ENCODE data around the gene NEU4.
"Not testable (repeated sequence)": the region's sequence is repeated elsewhere in the genome, so short reads cannot be mapped to it uniquely, and the experiment has no call there.

NEU4 gene

GRCh38 chr2:241797441-241798080 lies 11.4 kb upstream of the NEU4 start:
- H3K9me3 Mint-ChIP-seq, result peaks cover 6% of the 10 kb centered on the region
- H3K36me3 Mint-ChIP-seq (ENCODE audit: low read depth), result no peaks in the 10 kb centered on the region
- peaks cover 15% of the 10 kb centered on the region for H3K4me1 Mint-ChIP-seq
- peak overlapping the region in 2 of 3 experiments; percentile 13 to 49 for H3K27ac Mint-ChIP-seq
- H3K4me3 Mint-ChIP-seq, result no peak overlapping the region
- H3K27me3 Mint-ChIP-seq (ENCODE audit: low read depth), result peaks cover 3% of the 10 kb centered on the region
- no peak for TF ChIP-seq CTCF (IDR thresholded peaks at IDR 0.05; ENCODE audit: unreplicated experiment in 3 of 3)

- H3K9me3 Mint-ChIP-seq, result peaks cover 5% of the 10 kb centered on the region
- no peak overlapping the region for H3K4me3 Mint-ChIP-seq
These were observed 10.8 kb upstream of the NEU4 start for GRCh38 chr2:241798081-241798630.

DNA sequence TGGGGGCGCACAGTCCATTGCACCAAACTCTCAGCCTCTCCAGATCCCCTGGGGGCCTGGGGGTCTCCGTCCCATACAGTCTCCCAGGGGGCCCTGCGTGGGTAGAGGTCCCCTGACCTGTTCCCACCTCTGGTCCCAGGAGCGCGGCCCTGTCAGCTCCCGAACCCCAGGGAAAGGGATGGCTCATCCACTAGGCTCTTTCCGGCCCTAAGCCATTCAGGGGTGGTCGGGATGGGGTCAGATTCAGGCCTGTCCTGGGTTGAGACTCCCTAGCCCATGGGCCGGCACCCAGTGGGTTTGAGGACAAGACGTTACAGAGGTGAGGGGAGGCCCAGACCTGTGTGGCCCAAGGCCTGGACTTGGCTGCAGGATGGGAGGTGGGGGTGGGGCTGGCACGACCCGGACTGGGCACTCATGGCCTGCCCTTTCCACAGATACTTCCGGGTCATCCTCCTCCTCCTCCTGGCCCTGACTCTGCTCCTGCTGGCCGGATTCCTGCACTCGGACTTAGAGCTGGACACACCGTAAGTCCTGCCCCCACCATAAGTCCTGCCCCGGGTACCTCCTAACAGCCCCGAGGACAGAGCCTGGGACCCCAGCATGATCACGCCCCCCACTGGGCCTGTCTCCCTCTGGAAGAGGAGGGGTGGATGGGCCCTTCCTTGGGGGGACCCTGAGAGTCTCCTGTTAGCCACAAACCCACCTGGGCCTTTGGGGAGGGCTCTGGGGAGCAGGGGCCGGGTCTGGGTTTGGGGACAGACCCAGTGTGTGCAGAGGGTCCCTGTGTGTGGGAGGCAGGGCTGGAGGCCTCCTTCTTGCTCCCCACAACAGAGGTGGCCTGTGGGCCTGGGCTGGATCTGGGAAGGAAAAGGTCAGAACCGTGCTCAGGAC lies 10.1 kb upstream of the NEU4 start:
- no peak overlapping the region for H3K4me3 Mint-ChIP-seq
- H3K27ac Mint-ChIP-seq, result no peak overlapping the region
- no peak for TF ChIP-seq CTCF (IDR thresholded peaks at IDR 0.05; ENCODE audit: unreplicated experiment in 3 of 3)
- H3K9me3 Mint-ChIP-seq, result no peaks in the 10 kb centered on the region
- H3K27me3 Mint-ChIP-seq (ENCODE audit: low read depth), result peaks cover 3% of the 10 kb centered on the region
- H3K4me1 Mint-ChIP-seq, result peaks cover 15% of the 10 kb centered on the region
- no peaks in the 10 kb centered on the region for H3K36me3 Mint-ChIP-seq (ENCODE audit: low read depth)

More at GRCh38 chr2:241798081-241798630, 10.8 kb upstream of the NEU4 start:
- TF ChIP-seq CTCF (IDR thresholded peaks at IDR 0.05; ENCODE audit: unreplicated experiment in 3 of 3), result no peak
- Mint-ChIP-seq H3K27me3 (ENCODE audit: low read depth) (peaks cover 3% of the 10 kb centered on the region), H3K4me1 (peaks cover 15% of the 10 kb centered on the region), H3K27ac (no peak overlapping the region), H3K36me3 (ENCODE audit: low read depth) (no peaks in the 10 kb centered on the region)

DNA sequence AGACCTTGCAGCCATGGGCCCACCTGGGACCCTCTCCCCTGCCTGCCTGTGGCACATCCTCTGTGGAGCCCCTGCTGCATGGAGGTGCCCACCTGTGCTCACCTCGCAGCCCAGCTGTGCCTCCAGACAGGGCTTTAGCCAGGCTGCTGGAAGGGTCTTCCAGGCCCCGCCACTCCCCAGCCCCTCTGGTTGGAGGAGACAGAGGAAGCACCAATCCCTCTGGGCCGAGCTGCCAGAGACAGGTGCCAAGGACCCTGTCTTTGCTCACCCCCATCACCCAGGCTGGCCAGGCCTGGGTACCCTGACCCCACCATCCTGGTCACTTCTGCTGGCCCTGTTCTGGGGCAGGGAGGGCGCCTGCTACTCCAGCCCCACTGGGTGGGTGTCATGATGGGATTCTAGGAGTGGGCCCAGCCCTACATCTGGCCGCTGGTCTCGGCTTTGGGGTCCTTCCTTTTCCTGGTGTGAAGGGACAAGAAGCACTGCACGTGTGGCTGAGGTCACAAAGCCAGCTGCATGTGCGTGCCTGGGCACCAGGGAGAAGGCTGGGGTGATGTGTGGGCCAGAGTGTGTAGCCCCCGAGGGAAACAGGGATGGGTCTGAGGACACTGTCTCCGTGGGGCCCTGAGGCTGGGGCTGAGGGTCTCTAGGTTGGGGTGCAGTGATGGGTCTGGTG lies 9.3 kb upstream of the NEU4 start:
- no peak overlapping the region for H3K4me3 Mint-ChIP-seq

DNA sequence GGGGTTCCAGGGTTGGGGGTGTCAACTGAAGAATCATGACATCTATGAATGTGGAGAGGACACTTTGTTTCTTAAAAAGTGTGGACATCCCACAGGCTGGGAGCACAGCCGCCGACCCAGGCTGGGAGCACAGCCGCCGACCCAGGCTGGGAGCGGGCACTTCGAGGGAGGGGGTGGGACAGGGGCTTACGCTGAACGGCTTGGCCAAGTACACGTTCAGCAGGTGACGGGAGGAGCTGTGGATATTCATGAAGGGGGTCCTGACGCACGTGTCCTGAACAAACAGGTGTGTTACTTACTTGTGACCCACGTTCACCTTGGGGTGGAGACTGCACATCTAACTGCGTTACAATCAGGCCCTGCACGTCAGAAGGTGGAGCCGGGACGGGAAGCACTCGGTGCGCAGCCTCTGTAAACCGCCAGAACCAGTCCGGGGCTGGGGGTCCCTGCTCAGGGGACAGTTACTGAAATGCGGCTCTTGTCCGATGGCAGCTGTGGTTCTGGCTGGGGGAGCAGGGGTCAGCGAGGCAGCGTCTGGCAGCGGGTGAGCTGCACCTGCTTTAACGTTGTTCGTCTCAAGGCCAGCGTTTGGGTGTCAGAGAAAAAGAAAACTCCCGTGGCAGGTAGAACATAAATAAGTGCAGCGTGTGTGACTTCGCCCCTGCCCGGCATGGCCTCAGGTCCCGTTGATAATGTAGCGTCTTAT lies 8.6 kb upstream of the NEU4 start:
- not testable (repeated sequence) for H3K4me3 Mint-ChIP-seq

More for the DNA sequence above, 9.3 kb upstream of the NEU4 start:
- Mint-ChIP-seq H3K27ac (peak overlapping the region in 1 of 3 experiments; percentile 60), H3K9me3 (no peaks in the 10 kb centered on the region), H3K4me1 (peaks cover 15% of the 10 kb centered on the region), H3K27me3 (ENCODE audit: low read depth) (peaks cover 3% of the 10 kb centered on the region), H3K36me3 (ENCODE audit: low read depth) (no peaks in the 10 kb centered on the region)
- TF ChIP-seq CTCF (IDR thresholded peaks at IDR 0.05; ENCODE audit: unreplicated experiment in 3 of 3), result no peak

More for the DNA sequence above, 8.6 kb upstream of the NEU4 start:
- H3K27me3 Mint-ChIP-seq (ENCODE audit: low read depth); H3K9me3 Mint-ChIP-seq; H3K36me3 Mint-ChIP-seq (ENCODE audit: low read depth): not testable (repeated sequence)
- Mint-ChIP-seq H3K27ac (peak overlapping the region in 1 of 3 experiments; percentile 60), H3K4me1 (peaks cover 15% of the 10 kb centered on the region)

Data from nephron (organoid).